HG02884 (cell line): Measurements from ENCODE around the gene LRP6.
"Not testable (repeated sequence)": the region's sequence is repeated elsewhere in the genome, so short reads cannot be mapped to it uniquely, and the experiment has no call there.

ENCODE experiments used
- ATAC-seq: cut with Tn5 transposase; IDR thresholded peaks from one replicate; pipeline ENCODE4 v1.9.1; 2021; ENCODE audit warnings: mild to moderate bottlenecking, moderate library complexity; ENCODE audit not compliant: unreplicated experiment

Gene LRP6

DNA sequence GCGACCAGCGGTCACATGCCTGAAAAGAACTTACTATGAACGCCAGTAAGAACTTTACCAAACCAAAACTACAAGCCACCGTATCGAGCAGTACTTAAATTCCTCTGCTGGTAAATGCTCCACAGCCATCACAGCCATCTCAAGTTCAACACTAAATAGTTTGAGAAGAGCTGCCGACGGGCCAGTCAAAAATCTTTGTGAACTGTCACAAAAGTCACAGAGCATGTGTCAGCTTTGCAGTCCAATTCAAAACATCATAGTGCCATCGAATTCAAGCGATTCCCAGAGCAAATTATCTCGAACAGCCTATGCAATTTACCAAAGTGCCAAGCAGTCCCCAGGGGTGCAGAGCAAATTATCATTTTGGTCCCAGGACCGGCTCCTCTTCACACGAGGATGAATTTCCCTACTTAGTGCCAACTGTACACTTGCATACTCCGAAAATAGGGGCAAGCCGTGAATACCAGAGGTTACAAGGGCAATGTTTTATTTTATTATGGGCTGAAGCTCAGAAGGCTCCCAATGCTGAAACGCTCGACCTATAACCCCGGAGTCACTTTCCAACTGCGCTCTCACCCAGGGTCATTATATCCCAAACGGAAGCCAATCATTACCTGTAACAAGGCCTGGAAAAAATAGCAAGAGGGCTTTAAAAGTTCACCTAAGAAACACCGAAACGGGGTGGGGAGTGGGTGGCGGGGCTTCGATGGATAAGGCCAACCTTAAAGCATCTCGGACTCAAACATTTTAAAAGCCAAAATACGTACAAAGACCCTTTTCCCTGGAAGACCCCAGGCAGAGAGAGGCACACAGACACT is 1.1 kb downstream of the LRP6 start:
- ATAC-seq, result no peak

DNA sequence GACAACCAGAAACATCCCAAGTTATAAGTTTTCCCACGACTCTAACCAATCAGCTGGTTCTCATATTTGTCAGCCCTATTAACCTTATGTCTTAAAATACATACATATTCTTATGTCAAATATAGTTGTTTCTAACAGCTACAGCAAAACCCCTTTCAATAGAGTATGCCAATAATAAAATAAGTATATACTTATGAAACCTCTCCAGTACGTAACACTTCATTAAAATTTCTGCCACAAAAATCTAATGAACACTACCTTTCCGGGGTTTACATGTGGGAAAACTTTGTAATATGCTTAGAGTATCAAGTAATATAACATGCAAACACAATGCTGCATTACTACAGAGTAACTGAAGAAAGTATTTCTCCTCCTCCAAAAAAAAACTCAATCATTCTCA is 1.8 kb downstream of the LRP6 start:
- ATAC-seq, result no peak

DNA sequence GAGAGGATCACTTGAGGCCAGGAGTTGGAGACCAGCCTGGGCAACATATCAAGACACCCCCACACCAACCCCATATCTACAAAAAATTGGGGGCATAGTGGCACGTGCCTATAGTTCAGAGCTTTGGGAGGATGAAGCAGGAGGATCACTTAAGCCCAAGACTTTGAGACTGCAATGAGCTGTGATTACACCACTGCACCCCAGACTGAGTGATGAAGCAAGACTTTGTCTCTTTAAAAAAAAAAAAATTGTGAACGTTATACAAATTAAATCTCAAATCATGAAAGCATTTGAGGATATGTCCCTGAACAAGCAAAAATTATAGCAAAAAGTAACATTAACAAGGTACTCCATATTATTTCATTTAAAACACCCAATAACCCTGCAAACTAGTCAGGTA is 2.9 kb downstream of the LRP6 start:
- no peak for ATAC-seq

DNA sequence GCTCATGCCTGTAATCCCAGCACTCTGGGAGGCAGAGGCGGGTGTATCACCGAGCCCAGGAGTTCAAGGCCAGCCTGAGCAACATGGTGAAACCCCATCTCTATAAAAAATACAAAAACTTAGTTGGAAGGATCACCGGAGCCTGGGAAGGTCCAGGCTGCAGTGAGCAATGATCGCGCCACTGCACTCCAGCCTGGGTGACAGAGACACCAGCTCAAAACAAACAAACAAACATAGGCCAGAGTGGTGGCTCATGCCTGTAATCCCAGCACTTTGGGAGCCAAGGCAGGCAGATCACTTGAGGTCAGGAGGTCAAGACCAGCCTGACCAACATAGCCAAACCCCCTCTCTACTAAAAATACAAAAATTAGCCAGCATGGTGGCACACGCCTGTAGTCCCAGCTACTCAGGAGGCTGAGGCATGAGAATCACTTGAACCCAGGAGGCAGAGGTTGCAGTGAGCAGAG is 10.5 kb downstream of the LRP6 start:
- ATAC-seq, result not testable (repeated sequence)

DNA sequence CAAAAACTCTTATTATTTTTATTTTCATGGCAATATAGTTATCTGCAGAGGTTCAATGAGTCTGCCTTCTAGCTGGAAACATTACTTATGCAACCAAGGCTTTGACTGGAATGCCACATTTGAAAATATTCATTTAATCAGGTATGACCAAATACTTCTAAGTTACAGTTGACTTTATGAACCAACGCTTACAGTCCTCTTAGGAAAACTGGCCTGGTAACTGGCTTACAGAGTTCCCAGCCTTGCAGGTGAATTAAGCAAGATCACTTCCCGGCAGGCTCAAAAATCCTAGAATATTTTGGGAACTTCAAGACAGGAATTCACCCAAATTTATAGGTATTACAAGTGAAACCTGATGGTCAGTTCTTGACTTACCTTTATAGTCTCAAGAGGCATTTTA is 12.3 kb downstream of the LRP6 start:
- ATAC-seq, result no peak

DNA sequence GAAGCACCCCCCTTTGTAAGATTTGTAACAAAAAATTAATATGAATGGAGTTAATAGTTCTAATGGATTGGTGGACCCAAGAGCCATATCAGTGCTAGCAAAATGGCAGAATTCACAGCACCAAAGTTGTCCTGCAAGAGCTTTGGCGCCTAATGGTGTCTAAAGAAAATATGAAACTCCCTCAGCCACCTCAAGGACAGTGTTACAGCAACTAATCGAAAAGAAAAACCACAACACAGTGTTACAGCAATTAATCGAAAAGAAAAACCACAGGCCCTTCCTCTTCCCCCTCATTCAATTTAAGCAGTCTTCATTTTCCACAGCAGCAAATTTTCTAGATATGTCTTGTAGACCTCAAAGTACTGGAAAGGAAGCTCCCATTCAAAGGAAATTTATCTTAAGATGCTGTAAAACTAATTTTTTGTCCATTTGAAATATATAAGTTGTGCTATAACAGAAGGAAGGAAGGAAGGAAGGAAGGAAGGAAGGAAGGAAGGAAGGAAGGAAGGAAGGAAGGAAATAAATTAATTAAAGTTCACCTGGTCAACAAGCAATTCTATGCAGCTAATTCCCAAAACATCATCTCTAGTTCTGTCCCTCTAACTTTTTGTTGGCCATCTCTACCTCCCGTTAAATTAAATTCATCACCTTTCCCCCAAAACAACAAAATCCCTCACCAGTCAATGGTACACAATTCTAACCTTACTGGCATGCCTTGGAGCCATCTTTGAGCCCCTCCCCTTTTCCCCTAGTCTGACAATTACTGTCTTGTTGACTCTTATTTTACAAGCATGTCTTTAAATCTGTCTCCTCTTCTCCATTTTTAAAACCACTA is 17.4 kb downstream of the LRP6 start:
- no peak for ATAC-seq

DNA sequence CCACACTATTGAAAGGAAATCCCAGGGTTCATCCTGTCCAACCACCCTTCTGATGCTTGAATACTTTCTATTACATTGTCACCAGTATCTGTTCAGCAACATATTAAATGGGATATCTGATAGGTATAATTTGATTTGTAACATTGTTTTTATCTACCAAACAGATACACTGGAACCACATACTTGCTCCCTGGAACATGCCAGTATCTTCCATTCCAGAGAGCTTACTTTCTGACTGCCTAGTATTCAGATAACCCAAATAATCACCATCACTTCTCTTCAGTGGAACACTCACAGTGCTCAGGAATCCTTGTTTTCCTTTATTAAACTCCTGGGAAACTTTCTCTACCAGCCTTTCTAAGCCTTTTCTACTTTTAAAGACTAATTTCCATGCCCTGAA is 19.3 kb downstream of the LRP6 start:
- ATAC-seq, result no peak

DNA sequence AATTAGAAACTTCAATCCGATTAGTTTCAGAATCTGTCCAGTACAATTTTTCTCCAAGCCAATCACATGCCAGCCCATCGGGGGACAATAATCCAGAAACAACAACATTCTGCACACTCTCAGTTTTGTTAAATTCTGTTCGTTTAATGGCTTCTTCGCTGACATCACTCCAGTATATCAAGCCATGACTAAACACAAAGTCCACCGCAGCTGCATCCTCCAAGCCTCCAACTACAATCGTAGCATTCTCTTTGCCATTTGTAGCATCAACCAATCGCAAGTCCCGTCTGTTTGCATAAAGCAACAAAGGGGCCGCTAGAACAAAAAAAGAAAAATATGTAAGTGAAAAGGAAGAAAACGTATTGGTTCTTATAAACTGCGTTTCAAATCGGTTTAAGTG is 22.5 kb downstream of the LRP6 start:
- no peak for ATAC-seq

DNA sequence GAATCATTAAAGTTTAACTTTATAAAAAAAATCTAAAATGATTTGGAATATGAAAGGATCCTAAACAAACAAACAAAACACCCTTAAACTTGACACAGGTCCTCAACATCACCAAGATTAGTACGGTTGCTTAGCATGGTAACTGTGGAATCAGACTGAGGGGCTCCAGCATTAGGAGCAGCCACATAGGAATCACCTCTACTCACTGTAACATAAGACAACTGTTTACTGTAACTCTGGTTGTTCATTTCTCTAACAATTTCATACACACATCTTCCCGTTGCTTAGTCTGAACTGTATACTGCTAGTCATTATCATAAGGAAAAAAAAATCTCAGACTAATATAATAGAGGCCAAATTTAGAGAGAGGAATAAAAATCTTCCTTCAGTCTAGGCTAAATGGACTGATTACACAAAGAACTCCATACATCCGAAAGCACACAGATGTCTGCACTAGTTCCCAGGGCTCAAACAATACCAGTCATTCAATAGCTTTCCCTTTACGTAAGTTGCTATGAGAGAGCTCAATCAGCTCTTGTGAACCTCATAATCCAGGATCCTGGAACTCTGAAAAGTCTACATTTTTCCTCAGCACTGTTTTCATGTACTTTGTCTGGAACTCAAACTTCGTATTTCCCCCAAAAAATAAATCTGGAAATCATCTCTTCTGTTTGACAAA is 26.0 kb downstream of the LRP6 start:
- ATAC-seq, result no peak

DNA sequence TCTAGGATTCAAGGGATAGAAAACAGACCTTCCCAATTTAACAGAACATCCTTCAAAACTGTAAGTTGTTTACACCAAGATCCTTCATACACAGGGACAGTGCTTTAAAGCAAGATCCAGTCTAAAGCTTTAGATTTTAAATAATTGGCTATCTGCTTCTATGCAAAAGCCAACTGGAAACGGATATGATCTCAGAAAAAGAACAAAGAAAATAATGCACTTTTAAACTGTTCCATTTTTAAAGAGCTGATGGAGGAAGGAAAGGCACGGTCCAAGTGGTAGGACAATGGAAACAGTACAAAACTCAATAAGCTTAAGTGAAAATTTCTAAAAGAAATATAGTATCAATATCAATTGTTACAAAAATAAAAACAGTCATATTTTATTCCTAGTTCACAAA is 27.7 kb downstream of the LRP6 start:
- no peak for ATAC-seq

DNA sequence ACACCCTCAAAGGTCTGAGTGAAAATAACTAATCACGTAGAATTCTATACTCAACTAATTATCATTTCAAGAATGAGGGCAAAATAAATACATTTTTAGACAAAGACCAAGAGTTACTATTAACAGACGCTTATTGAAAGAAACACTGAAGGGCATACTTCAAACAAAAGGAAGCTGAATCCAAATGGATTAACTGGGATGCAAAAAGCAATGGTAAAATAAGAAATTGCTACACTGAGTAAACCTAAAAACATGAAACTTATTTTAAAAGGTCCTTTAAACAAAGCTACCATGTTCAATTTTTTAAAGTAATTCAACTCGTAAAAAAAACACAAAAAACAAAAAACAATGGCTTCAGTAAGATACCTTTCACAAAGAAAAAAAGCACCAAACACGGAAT is 28.2 kb downstream of the LRP6 start:
- ATAC-seq, result no peak

DNA sequence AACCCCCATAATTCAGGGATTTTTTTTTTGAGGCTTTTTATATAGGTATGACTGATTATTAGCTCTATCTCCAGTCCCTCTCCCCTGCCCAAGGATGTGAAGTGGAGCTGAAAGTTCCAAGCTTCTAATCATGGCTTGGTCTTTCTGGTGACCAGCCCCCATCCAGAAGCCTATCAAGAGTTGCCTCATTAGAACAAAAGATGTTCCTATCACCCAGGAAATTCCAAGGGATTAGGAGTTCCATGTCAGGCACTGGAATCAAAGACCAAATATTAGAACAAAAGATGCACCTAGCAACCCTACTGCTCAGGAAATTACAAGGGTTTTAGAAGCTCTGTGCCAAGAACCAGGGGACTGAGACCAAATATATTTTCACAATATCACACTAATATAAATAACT is 29.9 kb downstream of the LRP6 start:
- ATAC-seq, result no peak

DNA sequence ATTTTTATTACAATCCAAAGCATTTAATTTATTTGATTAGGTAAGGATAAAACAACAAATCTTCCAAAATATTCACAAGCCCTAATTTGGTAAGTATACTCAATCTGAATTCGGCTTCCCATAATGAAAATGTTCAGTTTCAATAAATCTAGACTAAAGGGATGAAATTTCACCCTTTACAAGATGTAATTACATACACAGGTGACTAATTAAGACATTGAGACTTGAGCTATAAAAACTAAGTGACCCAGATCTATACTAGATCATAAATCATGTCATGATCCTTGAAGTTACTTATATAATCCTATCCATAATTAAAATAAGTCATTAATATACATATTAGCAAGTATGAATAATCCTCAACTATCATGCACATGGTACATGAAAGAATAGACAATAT is 36.6 kb downstream of the LRP6 start:
- no peak for ATAC-seq

DNA sequence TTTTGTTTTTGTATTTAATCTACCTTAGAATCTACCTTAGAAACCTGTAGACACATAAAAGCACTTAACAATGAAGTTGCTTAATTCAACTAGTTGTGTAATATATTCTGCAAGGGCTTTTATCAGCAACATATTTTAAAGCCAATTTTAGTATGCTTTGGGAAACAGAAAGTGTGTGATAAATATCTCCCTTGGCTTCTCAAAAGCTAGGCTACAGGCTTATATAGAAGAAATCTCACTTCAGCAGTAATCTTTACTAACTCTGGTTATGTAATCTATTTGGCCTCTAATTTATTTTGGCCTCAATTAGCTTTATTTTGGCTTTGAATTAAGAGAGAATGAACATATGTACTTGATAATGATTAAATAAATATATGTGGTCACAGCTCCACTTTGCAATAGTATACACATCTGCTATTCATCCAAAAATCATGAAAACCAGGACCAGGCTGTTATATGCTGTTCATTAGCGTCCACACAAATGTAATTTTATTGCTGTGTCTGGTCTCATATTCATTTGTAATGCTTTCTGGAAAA is 37.2 kb downstream of the LRP6 start:
- ATAC-seq, result no peak

DNA sequence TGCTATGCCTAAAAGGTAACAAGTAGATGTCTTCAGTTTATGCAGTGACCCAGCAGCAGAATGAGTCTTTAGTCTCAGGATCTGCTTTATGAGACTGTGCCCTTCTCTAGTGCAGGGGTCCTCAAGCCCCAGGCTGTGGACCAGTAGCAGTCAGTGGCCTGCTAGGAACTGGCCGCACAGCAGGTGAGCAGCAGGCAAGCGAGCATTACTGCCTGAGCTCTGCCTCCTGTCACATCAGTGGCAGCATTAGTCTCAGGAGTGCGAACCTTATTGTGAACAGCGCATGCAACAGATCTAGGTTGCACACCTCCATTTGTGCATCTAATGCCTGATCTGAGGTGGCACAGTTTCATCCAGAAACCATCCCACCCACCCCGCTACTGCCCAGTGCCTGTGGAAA is 38.4 kb downstream of the LRP6 start:
- no peak for ATAC-seq

DNA sequence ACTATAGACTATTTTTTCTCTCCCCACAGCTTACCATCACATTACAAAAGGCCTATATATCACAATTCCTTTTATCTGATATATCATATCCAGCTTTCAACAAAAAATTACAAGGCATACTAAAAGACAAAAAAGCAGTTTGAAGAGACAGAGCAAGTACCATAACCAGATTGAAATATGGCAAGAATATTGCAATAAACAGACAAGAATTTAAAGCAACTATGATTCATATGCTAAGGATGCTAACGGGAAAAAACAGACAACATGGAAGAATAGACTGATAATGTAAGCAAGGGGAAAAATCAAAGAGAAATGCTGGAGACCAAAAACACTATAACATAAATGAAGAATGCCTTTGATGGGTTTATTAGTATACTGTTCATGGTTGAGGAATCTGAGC is 40.7 kb downstream of the LRP6 start:
- no peak for ATAC-seq

DNA sequence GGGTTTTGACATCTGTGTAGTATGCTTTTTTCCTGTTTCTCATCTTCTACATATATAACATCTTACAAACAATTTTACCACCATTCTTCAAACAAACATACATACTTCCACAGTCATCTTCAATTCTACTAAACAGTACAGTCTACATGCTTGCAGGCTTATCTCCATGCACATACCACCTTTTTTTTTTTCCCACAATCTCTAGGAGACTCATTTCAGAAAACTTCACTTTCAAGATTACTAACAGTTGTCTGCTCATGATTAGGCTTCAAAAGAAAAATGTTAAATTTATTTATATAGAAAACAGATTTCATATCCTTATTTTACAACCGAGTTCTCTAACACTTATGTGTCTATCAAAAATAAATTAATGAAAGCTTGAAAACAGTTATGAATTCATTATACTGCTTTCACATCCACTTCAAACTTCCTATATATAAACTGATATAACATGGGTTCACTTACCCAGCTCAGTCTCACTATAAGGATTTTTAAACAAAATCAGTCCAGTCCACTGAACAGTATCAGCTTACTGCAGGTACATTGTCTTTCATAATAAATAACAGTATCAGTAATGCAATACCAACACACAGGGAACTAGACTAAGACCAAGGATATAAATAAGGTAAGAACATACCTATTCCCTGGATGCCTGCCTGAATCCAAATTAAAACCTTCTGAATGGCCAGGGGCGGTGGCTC is 42.5 kb downstream of the LRP6 start:
- ATAC-seq, result peak; percentile 85

DNA sequence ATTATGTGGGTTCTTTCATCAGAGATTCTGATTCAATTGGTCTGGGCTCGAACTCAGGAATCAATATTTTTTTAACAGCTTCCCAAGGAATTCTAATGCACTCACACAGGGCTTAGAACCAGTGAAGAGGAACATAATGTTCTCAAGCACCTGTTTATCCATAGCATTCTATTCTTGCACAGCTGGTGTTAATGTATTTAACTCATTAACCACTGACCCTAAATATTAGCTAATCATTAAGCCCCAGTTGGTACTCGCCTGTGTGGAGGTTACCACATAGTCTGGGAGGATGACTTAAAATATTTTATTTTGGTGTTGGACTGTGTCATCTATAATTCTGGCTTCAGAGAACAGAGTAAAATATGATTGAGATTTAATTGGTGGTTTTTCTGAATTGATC is 45.3 kb downstream of the LRP6 start:
- ATAC-seq, result no peak

DNA sequence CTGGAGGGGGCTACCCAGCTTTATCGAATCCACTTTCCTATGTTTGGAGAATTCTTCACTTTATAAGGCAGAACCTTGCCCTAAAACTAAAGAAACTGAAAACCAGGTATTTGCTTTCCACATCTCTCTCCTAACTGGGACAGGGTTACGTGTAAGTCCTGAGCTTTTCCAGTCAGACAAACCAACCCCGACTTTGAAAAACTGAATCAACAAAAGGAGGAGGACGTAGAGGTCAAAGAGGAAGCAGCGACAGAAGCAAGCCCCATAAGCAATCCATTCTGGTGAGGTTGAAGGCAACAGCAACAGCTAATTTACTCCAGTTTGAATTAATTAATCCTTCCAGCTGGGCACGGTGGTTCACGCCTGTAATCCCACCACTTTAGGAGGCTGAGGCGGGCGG is 47.2 kb downstream of the LRP6 start:
- no peak for ATAC-seq

DNA sequence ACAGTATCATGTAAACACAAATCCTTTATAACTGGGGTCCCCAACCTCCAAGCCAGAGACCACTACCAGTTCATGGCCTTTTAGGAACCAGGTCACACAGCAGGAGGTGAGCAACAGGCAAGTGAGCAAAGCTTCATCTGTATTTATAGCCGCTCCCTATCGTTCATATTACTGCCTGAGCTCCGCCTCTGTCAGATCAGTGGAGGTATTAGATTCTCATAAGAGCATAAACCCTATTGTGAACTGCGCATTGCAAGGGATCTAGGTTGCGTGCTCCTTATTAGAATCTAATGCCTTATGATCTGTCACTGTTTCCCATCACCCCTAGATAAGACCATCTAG is 49.9 kb downstream of the LRP6 start:
- ATAC-seq, result no peak
